Endometrial microvascular endothelial cells (primary cell): ENCODE results near the gene DEDD. TPM values are rescaled to one million over a fixed set of nuclear protein-coding genes. Genes with fewer than 3 reads are reported as not detected.

ENCODE experiments used
- in situ Hi-C: cut with HindIII; loops from 2 replicates; pipeline ENCODE4 v1.10.0; 2017; ENCODE audit warnings: low sequenced_read_pairs, low pct_unique_long_range_greater_than_20kb; ENCODE audit errors: inconsistent ontology term
- total RNA-seq: library from RNA; depleted of rRNA; stranded (reverse); fragments of >200 nt; gene quantifications from one replicate; pipeline ENCODE4 v1.2.3, GENCODE V29; 2015; ENCODE audit errors: inconsistent ontology term

DEDD gene
- total RNA-seq, 1 donor from 2014 or later: 28.3 TPM

- in situ Hi-C loops: no loop called here
Measured at GRCh38 chr1:161164901-161165610, 32.6 kb upstream of the DEDD start.

GRCh38 chr1:161163793-161164192 lies 31.3 kb upstream of the DEDD start:
- in situ Hi-C loops: no loop called here

- in situ Hi-C loops: no loop called here
Measured at GRCh38 chr1:161162806-161163205, 30.3 kb upstream of the DEDD start.

DNA sequence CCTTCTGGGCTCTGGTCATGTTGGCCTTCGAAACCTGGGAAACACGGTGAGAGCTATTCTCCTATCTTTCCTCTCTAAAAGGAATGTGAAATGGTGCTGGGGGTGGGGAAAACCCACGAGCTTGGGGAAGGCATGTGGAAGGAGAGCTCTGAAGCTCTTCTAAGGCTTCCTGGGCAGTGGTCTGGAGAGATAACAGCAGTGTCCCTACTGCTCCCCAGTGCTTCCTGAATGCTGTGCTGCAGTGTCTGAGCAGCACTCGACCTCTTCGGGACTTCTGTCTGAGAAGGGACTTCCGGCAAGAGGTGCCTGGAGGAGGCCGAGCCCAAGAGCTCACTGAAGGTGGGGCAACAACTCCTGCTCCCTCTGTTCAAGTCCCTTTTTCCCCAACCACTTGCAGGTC lies 29.6 kb upstream of the DEDD start:
- in situ Hi-C loops: no loop called here

DNA sequence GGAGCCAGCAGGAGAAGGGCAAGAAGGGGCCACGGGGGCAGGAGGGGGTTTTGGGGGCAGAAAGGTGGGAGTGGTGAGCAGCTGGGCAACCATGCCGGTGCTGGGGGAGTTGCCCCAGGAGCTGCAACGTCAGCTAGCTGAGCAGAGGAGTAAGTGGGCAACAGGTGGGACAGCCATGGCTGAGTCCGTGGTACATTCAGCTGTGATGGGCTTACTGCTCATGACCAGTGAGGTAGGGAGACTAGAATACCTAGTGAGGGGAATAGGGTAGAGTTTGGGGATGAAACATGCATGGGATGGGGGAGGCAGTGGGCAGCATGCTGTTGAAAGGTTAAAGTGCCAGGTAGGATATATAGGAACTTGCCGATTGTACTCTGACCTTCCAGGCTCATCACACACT lies 29.2 kb upstream of the DEDD start:
- in situ Hi-C loops: no loop called here

DNA sequence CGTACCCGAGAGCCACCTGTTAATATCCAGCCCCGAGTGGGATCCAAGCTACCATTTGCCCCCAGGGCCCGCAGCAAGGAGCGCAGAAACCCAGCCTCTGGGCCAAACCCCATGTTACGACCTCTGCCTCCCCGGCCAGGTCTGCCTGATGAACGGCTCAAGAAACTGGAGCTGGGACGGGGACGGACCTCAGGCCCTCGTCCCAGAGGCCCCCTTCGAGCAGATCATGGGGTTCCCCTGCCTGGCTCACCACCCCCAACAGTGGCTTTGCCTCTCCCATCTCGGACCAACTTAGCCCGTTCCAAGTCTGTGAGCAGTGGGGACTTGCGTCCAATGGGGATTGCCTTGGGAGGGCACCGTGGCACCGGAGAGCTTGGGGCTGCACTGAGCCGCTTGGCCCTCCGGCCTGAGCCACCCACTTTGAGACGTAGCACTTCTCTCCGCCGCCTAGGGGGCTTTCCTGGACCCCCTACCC lies 28.2 kb upstream of the DEDD start:
- in situ Hi-C loops: no loop called here

DNA sequence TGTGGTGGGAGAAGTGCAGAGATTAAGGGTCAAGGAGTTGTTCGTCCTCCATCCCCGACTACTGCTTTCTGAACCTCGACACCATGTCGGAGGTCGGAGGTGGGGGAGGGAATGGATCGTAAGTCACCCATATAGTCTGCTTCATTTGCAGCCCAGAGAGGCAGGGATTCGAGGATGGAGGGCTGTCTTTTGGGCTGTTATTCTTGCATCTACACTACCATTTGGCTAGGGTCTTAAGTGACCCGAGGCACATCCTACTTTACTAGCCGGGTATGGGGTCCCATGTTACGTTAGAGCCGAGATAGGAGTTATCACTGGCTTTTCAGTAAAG lies 27.4 kb upstream of the DEDD start:
- in situ Hi-C loops: no loop called here

GRCh38 chr1:161159087-161159912 lies 26.8 kb upstream of the DEDD start, which contains the start of gene USP21:
USP21 (plus strand) TSS chr1:161159500; CDS start chr1:161160641, 1,141 bp downstream.
- in situ Hi-C loops: no loop called here

GRCh38 chr1:161158316-161159010 lies 26.0 kb upstream of the DEDD start:
- in situ Hi-C loops: no loop called here

GRCh38 chr1:161157867-161158266 lies 25.4 kb upstream of the DEDD start:
- in situ Hi-C loops: no loop called here

DNA sequence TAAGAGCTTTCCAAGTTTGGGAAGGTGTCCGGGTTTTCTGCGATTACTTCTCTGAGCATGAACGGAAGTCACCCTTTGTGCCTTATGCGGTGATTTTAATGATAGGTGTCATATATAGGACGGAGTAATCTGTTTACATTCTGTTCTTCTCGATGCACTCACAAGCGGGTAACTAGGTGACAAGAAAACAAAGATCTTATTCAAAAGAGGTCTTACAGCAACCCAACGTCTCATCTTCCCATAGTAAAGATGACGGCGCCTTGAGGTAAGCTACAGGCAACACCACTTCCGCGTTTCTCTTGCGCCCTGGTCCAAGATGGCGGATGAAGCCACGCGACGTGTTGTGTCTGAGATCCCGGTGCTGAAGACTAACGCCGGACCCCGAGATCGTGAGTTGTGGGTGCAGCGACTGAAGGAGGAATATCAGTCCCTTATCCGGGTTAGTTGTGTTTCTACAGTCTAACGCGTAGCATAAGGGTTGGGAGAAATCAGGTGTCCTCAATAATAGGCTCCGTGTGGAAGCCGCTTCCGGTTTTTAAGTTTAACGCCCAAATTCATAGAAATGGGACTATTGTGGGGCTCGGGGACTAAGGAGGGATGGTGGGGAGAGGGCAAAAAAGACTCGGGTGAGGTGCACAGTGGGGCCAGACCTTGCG lies 21.3 kb upstream of the DEDD start, which contains the start of gene UFC1:
Gene UFC1 (plus strand): TSS at position 297 of the 656 bp plus-strand sequence. CDS start 20 bp downstream, at position 317.
- in situ Hi-C loops: no loop called here

DNA sequence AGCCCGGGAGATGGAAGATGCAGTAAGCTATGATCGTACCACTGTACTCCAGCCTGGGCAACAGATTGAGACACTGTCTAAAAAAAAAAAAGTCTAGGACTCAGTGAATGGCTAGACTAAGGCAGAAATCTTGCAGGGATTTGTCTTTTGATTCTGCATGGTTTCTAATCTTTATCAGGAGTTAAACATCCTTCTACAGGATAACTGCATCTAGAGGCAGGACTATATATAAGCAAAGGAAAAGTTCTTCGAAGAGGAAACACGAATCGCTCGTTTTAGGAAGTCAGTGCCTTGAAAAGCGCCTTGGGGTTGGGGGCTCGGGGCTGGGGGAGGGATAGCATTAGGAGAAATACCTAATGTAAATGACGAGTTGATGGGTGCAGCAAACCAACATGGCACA lies 20.7 kb upstream of the DEDD start:
- in situ Hi-C loops: no loop called here

GRCh38 chr1:161145832-161146231 lies 13.4 kb upstream of the DEDD start:
- in situ Hi-C loops: no loop called here

GRCh38 chr1:161140755-161141400 lies 8.4 kb upstream of the DEDD start:
- in situ Hi-C loops: no loop called here

DNA sequence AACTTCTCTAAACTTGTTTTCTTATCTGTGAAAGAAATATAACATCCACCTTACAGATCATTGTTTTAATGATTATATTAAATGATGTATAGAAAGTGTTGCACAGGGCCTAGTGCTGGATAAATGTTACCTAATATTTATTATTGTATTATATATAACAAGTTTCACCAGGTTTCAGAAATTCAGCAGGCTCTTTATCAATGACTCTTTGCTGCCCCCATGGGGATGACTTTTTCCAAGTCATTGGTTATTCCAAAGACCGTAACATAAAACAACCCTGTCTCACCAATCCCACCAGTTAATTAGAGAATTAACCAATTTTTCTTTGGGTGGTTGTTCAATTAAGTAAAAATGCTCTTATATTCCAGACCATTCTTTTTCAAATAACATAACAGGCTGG lies 7.3 kb upstream of the DEDD start:
- in situ Hi-C loops: no loop called here

DNA sequence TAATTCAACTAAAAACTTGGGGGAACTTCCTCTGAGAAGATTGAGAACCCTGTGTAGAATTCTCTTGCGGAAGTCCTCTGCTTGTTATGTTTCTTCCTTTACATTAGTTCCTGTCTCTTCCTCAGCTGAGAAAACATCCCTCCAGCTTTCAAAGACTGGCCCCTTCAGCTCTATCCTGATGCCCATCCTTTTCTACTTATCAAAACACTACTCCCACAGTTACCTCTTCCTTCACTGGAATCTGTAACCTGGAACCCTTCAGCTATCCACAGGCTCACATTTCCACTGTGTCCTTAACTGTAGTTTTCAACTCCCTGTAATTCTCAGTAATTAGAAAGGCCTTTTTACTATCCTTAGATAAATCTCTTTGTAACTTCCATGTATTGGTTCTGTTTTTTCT lies 6.0 kb upstream of the DEDD start:
- in situ Hi-C loops: no loop called here

DNA sequence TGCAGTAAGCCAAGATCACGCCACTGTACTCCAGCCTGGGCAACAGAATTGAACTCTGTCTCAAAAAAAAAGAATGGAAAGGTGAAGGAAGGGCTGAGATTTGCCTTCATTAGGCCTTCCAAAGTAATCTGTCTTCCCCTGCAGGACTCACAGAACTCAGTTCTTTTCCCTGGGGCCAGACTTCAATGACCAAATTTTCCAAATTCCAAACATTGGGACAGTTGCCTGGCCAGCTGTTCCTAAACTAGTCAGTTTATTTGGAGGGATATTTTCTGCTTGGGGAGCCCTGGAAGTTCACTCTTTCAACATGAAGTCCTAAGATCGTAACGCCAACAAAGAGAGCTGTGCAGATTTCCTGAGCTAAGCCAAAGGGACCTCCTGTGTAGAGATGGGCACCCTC lies 5.4 kb upstream of the DEDD start:
- in situ Hi-C loops: no loop called here

- in situ Hi-C loops: no loop called here
Measured at GRCh38 chr1:161133220-161133740, 813 bp upstream of the DEDD start.
